ENCODE measurements around the gene CDH4. TPM values are rescaled to one million over a fixed set of nuclear protein-coding genes. Genes with fewer than 3 reads are reported as not detected.

The CDH4 gene
- total and polyA plus RNA-seq, 2 of the 4 experiments (the other 2 are of a cell fraction) = 1.6 to 3.5 TPM

GRCh38 chr20:61799394-61799923 lies 547.4 kb downstream of the CDH4 start:
- Histone ChIP-seq H2BK5ac (ENCODE audit: low read depth, low read length, poor library complexity, severe bottlenecking) (no peak overlapping the region), H4K8ac (ENCODE audit: low read depth in 2 of 2, low read length in 2 of 2) (no peak overlapping the region), H3K4ac (ENCODE audit: low read depth, low read length) (no peak overlapping the region), H2AK5ac (ENCODE audit: low read depth, low read length) (no peak overlapping the region), H3K18ac (ENCODE audit: low read depth, low read length) (no peak overlapping the region), H4K20me1 (ENCODE audit: insufficient read depth, low read length) (no peaks in the 10 kb centered on the region), H3K56ac (ENCODE audit: extremely low read depth, insufficient read depth, low read length) (no peak overlapping the region), H2AFZ (replicated peaks; ENCODE audit: low read length, poor library complexity) (no peak overlapping the region), H2AK9ac (replicated peaks; ENCODE audit: low read depth, low read length, poor library complexity) (no peak overlapping the region), H3K4me1 (ENCODE audit: control insufficient read depth, insufficient read depth, low read length) (no peaks in the 10 kb centered on the region), H3K9me3 (ENCODE audit: control insufficient read depth, insufficient read depth, low read length) (no peaks in the 10 kb centered on the region; the same call in 1 of the 2 replicates), H3K9me1 (ENCODE audit: insufficient read depth, low read length) (no peaks in the 10 kb centered on the region), H3K27me3 (ENCODE audit: control insufficient read depth, insufficient read depth, low read length) (peaks cover 7% of the 10 kb centered on the region; the same call in 1 of the 2 replicates), H2BK15ac (ENCODE audit: low read depth, low read length) (no peak overlapping the region), H4K91ac (ENCODE audit: insufficient read depth, low read depth, low read length) (no peak overlapping the region), H2BK120ac (ENCODE audit: low read depth, low read length) (no peak overlapping the region), H3K9ac (ENCODE audit: low read depth, low read length) (no peak overlapping the region), H3K79me1 (ENCODE audit: low read depth in 1 of 2, low read length in 2 of 2) (no peaks in the 10 kb centered on the region), H3K4me2 (ENCODE audit: low read depth, low read length) (no peak overlapping the region), H3K23ac (ENCODE audit: low read depth, low read length) (no peak overlapping the region), H3K4me3 (ENCODE audit: insufficient read depth, low read depth, low read length) (no peak overlapping the region), H3K36me3 (ENCODE audit: control insufficient read depth, insufficient read depth, low read length) (no peaks in the 10 kb centered on the region), H4K5ac (ENCODE audit: low read depth, low read length) (no peak overlapping the region), H3K14ac (replicated peaks; ENCODE audit: low read depth, low read length) (no peak overlapping the region), H3K27ac (ENCODE audit: insufficient read depth, low read length) (no peak overlapping the region), H2BK20ac (ENCODE audit: low read depth, low read length) (no peak overlapping the region)
- TF ChIP-seq FOS (IDR thresholded peaks at IDR 0.05; ENCODE audit: low read depth, low read length) (no peak), SMC3 (IDR thresholded peaks at IDR 0.05; ENCODE audit: low read depth, low read length) (no peak), NFE2L2 (IDR thresholded peaks at IDR 0.05; ENCODE audit: low read depth, low read length) (no peak), RAD21 (IDR thresholded peaks at IDR 0.05; ENCODE audit: low read length) (no peak), CEBPB (IDR thresholded peaks at IDR 0.05; ENCODE audit: low read depth, low read length) (no peak), BHLHE40 (IDR thresholded peaks at IDR 0.05; ENCODE audit: low read depth, low read length) (no peak), RCOR1 (IDR thresholded peaks at IDR 0.05; ENCODE audit: insufficient replicate concordance, low read length) (no peak), POLR2A (IDR thresholded peaks at IDR 0.05; ENCODE audit: low read depth, low read length) (no peak), RFX5 (IDR thresholded peaks at IDR 0.05; ENCODE audit: low read depth, low read length) (no peak)
- ChIA-PET POLR2A (ENCODE audit: unreplicated experiment) (no interaction called here), CTCF (no interaction called here)
- in situ Hi-C loops (cut with MboI; ENCODE audit: low sequenced_read_pairs) (no loop called here), dilution Hi-C loops (cut with HindIII; ENCODE audit: low sequenced_read_pairs, unreplicated experiment) (no loop called here), intact Hi-C loops (cut with micrococcal nuclease) (no loop called here)
- ATAC-seq (ENCODE audit: low read depth) (no peak), DNase-seq (no peak)
- BruUV-seq (replicated peaks) = no TSS peak
- WGBS, 2 experiments (ENCODE audit: extremely low coverage in 2 of 2, insufficient read length in 1 of 2) = 72% methylated on average over 5 of the region's 14 CpGs; no CpG with 5 or more reads in 1 of the 2 experiments

Data from IMR-90 (cell line).